Upper lobe of left lung (tissue), 6 donors: ENCODE results near the gene COG5. TPM values are rescaled to one million over a fixed set of nuclear protein-coding genes. Genes with fewer than 3 reads are reported as not detected.
A peak's percentile ranks its signal among the peaks of the same experiment; 100 is the strongest.

ENCODE experiments used
- ATAC-seq, 2 donors: fragments of 200-7000 bp; cut with Tn5 transposase; one replicate each; pipeline ENCODE4 v1.9.1; 2022; ENCODE audit warnings: mild to moderate bottlenecking in 2 of 2, moderate library complexity in 2 of 2; ENCODE audit not compliant: low FRiP score in 2 of 2
- DNase-seq, 2 donors: peaks; one replicate each; pipeline ENCODE4 v3.0.0-alpha.2; 2019 to 2020
- H3K27ac ChIP-seq, 4 donors: fragments of 200-600 bp; sonication (generic); one replicate each; pipeline ENCODE4 v1.5.1; 2016 to 2019
- H3K27me3 ChIP-seq, 4 donors: fragments of 200-600 bp; sonication (generic); one replicate each; pipeline ENCODE4 v1.5.1; 2017 to 2019
- H3K36me3 ChIP-seq, 4 donors: fragments of 200-600 bp; sonication (generic); one replicate each; pipeline ENCODE4 v1.5.1; 2016 to 2019
- H3K4me1 ChIP-seq, 4 donors: fragments of 200-600 bp; sonication (generic); one replicate each; pipeline ENCODE4 v1.5.1; 2018 to 2019
- H3K4me3 ChIP-seq, 4 donors: fragments of 200-600 bp; sonication (generic); one replicate each; pipeline ENCODE4 v1.5.1; 2017 to 2019; ENCODE audit warnings: mild to moderate bottlenecking in 2 of 4, moderate library complexity in 1 of 4
- H3K9me3 ChIP-seq, 4 donors: fragments of 200-600 bp; sonication (generic); one replicate each; pipeline ENCODE4 v1.5.1; 2018 to 2019
- EP300 ChIP-seq, 4 donors: sonication (generic); formaldehyde crosslinking; IDR thresholded peaks; one replicate each; pipeline ENCODE4 v1.5.1; 2017; ENCODE audit warnings: antibody characterized with exemption in 4 of 4, control low read depth in 2 of 4
- POLR2A ChIP-seq, 4 donors: fragments of 450-650 bp; IDR thresholded peaks; one replicate each; pipeline ENCODE4 v1.5.1; 2016 to 2017; ENCODE audit warnings: antibody characterized with exemption in 4 of 4, mild to moderate bottlenecking in 2 of 4
- POLR2AphosphoS5 ChIP-seq, 2 donors: sonication (generic); formaldehyde crosslinking; IDR thresholded peaks; one replicate each; pipeline ENCODE4 v1.5.1; 2017; ENCODE audit warnings: antibody characterized with exemption in 2 of 2
- WGBS, 2 donors: methylation state at CpG; one replicate each; pipeline ENCODE4 v1.1.5; 2017 to 2018; 5-methylcytosine and 5-hydroxymethylcytosine counted together
- total RNA-seq, 6 donors: library from RNA; depleted of rRNA in 4 of 6; stranded (reverse); fragments of >200 nt in 4 of 6; gene quantifications; one replicate each; pipeline versions ENCODE4 v1.1.0 to v1.2.1, GENCODE V29; 2016 to 2021
- TF ChIP-seq, protein P1 (sequence below), 6 experiments: fragments of 450-650 bp in 4 of 6; fragments of 200-600 bp in 2 of 6; sonication (generic) in 2 of 6; IDR thresholded peaks; one replicate each; pipeline ENCODE4 v1.5.1; 2016 to 2019; ENCODE audit warnings: antibody characterized with exemption in 6 of 6
- donor health status: DM: no; HTN: no; CAD: no; lungs with moderate emphysema.
- donor health status: DM: no; HTN: yes; CAD: no; lungs with severe emphysema.

Gene COG5
- total RNA-seq, 6 donors from 2014 or later: 31.6 to 88.0 (median 50.5) TPM

DNA sequence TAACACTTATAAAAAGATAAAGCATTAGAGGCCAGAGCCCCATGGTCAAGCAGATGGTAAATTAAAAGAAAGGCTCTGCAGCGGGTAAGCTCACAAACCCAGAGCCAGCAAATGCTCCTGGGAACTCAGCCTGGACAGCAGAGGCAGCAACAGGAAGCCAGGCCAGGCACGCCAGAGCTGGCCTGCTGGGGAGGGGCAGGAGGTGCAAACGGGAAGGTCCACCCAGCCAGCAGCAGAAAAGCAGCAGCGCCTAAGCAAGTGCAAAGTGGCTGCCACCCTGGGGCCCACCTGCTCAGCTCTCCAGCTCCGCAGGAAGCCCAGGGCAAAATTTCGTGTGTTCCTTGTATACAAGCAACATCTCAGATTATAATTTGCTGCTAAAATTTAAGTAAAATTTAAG, 176.6 kb downstream of the COG5 start:
- ATAC-seq: no peak

DNA sequence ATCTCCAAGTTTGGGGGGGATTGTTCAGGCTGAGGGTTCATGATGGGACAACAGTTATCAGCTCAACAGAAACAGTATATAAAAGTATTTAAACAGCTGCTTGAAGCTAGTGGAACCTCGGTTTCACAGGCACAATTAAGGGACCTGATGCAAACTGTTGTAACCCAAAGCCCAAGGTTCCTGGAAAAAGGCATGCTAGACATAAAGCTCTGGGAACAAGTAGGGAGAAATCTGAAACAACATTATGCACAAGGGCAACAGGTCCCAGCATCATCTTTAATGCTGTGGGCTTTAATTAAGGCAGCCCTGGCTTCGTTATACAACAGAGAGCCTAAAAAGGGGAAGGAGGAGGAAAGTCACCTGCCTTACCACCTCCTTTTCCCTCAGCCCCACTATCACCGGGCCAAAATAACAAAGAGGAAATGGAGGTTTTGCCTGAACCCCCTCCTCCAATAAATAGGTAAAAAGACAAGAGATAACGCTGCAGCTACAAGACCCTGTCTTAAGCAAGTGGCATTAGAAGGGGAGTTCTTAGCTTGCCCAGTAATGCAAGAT, 177.1 kb downstream of the COG5 start:
- TF ChIP-seq POLR2A (IDR thresholded peaks at IDR 0.05) (no peak), EP300 (IDR thresholded peaks at IDR 0.05) (no peak), POLR2AphosphoS5 (IDR thresholded peaks at IDR 0.05) (no peak)
- TF ChIP-seq, protein P1, sequence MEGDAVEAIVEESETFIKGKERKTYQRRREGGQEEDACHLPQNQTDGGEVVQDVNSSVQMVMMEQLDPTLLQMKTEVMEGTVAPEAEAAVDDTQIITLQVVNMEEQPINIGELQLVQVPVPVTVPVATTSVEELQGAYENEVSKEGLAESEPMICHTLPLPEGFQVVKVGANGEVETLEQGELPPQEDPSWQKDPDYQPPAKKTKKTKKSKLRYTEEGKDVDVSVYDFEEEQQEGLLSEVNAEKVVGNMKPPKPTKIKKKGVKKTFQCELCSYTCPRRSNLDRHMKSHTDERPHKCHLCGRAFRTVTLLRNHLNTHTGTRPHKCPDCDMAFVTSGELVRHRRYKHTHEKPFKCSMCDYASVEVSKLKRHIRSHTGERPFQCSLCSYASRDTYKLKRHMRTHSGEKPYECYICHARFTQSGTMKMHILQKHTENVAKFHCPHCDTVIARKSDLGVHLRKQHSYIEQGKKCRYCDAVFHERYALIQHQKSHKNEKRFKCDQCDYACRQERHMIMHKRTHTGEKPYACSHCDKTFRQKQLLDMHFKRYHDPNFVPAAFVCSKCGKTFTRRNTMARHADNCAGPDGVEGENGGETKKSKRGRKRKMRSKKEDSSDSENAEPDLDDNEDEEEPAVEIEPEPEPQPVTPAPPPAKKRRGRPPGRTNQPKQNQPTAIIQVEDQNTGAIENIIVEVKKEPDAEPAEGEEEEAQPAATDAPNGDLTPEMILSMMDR (IDR thresholded peaks at IDR 0.05): no peak
- no peaks in the 10 kb centered on the region for H3K9me3 ChIP-seq
- no peak overlapping the region for H3K4me3 ChIP-seq
- peaks cover 0 to 12% (median 4%) of the 10 kb centered on the region in 4 donors for H3K4me1 ChIP-seq
- no peaks in the 10 kb centered on the region for H3K27me3 ChIP-seq
- 61 to 68% methylated on average over 4 of the region's 4 CpGs for WGBS, 2 donors
- no peak for DNase-seq
- H3K36me3 ChIP-seq: no peaks in the 10 kb centered on the region
- H3K27ac ChIP-seq: no peak overlapping the region
- no peak for ATAC-seq

More for the DNA sequence above, 176.6 kb downstream of the COG5 start:
- H3K4me1 ChIP-seq: peaks cover 0 to 12% (median 4%) of the 10 kb centered on the region in 4 donors
- TF ChIP-seq, protein P1 (IDR thresholded peaks at IDR 0.05): no peak
- no peak for TF ChIP-seq EP300 (IDR thresholded peaks at IDR 0.05)
- no peak for TF ChIP-seq POLR2AphosphoS5 (IDR thresholded peaks at IDR 0.05)
- TF ChIP-seq POLR2A (IDR thresholded peaks at IDR 0.05): no peak
- no peaks in the 10 kb centered on the region for H3K27me3 ChIP-seq
- H3K9me3 ChIP-seq: no peaks in the 10 kb centered on the region
- H3K4me3 ChIP-seq: no peak overlapping the region
- 40 to 63% methylated on average over 6 of the region's 6 CpGs for WGBS, 2 donors
- peak in 1 of 2 donors; percentile 35 for DNase-seq
- no peaks in the 10 kb centered on the region for H3K36me3 ChIP-seq
- no peak overlapping the region for H3K27ac ChIP-seq

DNA sequence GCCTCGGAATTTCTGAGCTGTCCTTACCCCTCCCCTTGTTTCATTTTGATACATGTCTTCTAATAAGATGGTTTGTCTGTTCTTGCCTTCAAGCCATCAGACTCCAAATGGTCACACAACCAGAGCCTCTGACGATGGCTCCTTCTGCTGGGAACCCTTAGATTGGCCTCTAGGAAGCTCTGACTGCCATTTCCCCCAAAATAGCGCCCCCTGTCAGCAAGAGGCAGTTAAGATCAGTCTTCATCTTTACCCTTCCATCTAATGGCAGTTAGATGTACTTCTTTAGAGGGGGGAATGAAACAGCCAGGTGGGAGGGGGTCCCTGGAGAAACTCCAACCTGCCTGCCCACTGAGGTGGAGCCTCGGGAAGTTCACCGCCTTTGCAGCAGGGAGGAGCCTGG, 179.7 kb downstream of the COG5 start:
- TF ChIP-seq EP300 (IDR thresholded peaks at IDR 0.05) (no peak), POLR2A (IDR thresholded peaks at IDR 0.05) (no peak), POLR2AphosphoS5 (IDR thresholded peaks at IDR 0.05) (no peak)
- TF ChIP-seq, protein P1 (IDR thresholded peaks at IDR 0.05): no peak
- DNase-seq (no peak), ATAC-seq (no peak)

DNA sequence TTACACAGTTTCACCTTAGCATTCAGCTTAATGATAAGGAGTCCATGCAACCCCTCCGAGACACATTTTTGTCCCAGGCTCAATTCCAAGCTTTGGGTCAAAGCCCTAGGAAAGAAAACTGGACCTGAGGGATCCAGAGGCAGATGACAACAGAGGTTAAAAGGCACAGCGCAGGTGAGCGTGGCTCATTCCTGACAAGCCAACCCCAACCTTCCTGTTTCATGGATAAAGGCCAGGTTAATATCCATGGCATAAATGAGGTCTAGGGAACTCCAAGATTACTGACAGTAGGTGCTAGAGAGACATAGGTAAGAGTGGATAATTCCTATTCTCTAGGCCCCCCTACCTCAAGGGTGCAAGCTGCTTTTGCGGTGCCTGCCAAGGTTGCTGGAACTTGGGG, 180.5 kb downstream of the COG5 start:
- Histone ChIP-seq H3K9me3 (no peaks in the 10 kb centered on the region), H3K36me3 (no peaks in the 10 kb centered on the region), H3K4me1 (peaks cover 0 to 12% (median 4%) of the 10 kb centered on the region in 4 donors), H3K4me3 (no peak overlapping the region), H3K27me3 (no peaks in the 10 kb centered on the region), H3K27ac (no peak overlapping the region)
- TF ChIP-seq POLR2A (IDR thresholded peaks at IDR 0.05) (no peak), POLR2AphosphoS5 (IDR thresholded peaks at IDR 0.05) (no peak), EP300 (IDR thresholded peaks at IDR 0.05) (no peak)
- TF ChIP-seq, protein P1 (IDR thresholded peaks at IDR 0.05): no peak
- ATAC-seq (no peak), DNase-seq (no peak)
- 96 to 99% methylated on average over 3 to 4 of the region's 4 CpGs for WGBS, 2 donors

More for the DNA sequence above, 179.7 kb downstream of the COG5 start:
- Histone ChIP-seq H3K27ac (no peak overlapping the region), H3K27me3 (no peaks in the 10 kb centered on the region), H3K36me3 (no peaks in the 10 kb centered on the region), H3K4me3 (no peak overlapping the region), H3K9me3 (no peaks in the 10 kb centered on the region), H3K4me1 (peaks cover 0 to 12% (median 4%) of the 10 kb centered on the region in 4 donors)
- 92 to 93% methylated on average over 4 to 5 of the region's 5 CpGs for WGBS, 2 donors

DNA sequence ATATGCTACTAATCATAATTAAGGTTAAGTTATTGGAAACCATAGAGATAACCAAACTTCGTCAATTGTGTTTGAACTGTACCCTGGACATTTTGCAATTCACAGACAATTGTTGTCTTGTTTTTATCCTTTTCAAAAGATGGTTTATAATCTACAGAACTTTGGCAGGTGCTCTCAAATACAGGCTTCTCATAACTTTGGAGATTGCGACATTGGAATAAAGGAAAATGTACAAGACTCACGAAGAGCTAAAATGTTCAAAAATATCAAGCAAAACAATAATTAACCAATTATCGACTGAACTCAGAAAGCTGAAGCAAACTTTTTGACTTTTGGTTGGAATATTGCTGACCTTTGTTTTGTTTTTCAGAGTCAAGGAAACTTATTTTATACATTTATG, 182.3 kb downstream of the COG5 start:
- ATAC-seq: no peak
- no peaks in the 10 kb centered on the region for H3K27me3 ChIP-seq
- WGBS, 2 donors: 88 to 90% methylated on average over 4 of the region's 4 CpGs

More for the DNA sequence above, 182.3 kb downstream of the COG5 start:
- DNase-seq: no peak
- H3K27ac ChIP-seq: no peak overlapping the region
- no peak overlapping the region for H3K4me3 ChIP-seq
- no peaks in the 10 kb centered on the region for H3K36me3 ChIP-seq
- H3K4me1 ChIP-seq: no peaks in the 10 kb centered on the region
- no peaks in the 10 kb centered on the region for H3K9me3 ChIP-seq
- TF ChIP-seq, protein P1 (IDR thresholded peaks at IDR 0.05): no peak
- TF ChIP-seq POLR2A (IDR thresholded peaks at IDR 0.05) (no peak), EP300 (IDR thresholded peaks at IDR 0.05) (no peak), POLR2AphosphoS5 (IDR thresholded peaks at IDR 0.05) (no peak)
